DMS53 treated with DMSO at 0.1 percent for 48 hours (cell line): ENCODE results near the gene CCDC83.

Experiments
- DNase-seq: peaks from one replicate; lab custom pipeline; 2025; ENCODE audit not compliant: unreplicated experiment; lab: John Stamatoyannopoulos, UW

CCDC83 gene

GRCh38 chr11:85855341-85855656, at the start of gene CCDC83:
Gene CCDC83, plus strand, starts transcription at chr11:85855383. Its CDS starts 9,741 bp downstream, at chr11:85865124.
- no peak for DNase-seq

DNA sequence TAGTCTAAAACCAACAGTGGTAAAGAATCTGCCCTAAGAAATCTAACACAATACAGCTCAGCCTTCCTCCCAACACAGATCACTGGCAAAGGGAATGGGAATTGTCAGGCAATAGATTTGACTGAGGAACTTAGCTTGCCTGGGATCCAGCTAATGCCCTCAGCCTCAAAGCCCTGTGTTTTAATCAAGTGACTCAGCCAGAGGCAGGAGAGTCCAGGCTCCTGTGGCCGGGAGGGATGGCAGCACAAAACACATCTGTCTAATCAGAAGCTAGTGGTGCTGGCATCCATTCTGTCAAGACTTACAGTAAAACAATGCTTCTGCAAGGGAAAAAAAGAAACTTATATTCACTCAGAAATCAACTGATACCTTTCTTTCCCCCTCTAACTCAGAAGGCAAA, 49.8 kb upstream of the CCDC83 start:
- DNase-seq: no peak

DNA sequence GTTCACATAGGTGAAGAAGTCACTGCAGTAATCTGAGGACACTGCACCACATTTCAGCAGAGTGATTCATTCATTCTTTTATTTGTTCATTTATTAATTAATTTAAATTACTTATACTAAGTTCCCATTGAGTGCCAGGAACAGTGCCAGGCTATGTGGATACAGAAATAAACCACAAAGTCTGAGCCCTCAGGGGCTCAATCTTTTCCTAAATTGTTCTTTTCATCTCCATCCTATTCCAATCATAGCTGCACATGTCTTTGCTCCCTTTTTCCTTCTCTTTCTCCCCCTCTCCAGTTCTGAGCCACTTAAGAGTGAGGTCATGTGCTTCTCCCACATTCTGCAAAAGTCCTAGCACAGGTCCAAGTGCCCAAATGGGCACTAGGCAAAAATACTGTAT, 49.2 kb upstream of the CCDC83 start:
- DNase-seq: no peak

DNA sequence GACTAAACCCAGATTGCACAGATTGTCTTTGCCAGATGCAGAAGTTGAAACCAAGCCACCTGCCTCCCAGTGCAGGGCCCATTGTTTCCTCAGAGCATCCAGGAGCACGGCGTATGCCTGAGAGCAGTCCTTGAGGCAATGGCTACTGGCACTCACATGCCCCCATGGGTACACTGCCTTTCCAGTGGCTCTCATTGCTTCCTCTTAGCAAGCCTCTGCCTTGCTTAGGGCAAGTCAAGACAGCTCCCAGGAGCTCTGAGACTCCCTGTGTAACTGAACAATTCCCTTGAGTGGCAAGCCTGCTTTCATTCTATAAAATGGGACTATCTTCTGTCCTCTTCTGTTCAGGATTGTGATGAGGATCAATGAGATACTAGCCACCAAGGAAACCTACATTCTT, 48.3 kb upstream of the CCDC83 start:
- DNase-seq: no peak

- no peak for DNase-seq
Observed at GRCh38 chr11:85809191-85809590, 46.0 kb upstream of the CCDC83 start.

- DNase-seq: no peak
Observed at GRCh38 chr11:85809863-85810262, 45.3 kb upstream of the CCDC83 start.

DNA sequence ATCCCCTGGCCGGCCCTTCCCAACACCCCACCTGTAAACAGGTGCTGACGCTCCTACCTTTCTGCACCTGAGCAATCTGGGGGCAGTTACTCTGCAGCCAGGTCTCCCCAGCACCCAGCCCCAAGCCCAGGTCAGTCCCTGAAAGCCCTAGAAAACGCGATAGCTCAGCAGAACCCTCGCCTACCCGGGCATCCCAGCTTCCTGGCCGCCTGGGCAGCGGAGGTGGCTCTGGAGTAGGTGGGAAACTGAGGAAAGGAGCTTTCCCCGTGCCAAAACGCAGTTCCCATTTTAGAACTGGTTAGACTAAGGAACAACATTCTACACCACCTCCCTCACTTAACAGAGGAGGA, 44.7 kb upstream of the CCDC83 start:
- DNase-seq: no peak

- DNase-seq: peak; percentile 85
Observed at GRCh38 chr11:85810871-85811611, 44.1 kb upstream of the CCDC83 start, which contains the start of gene SYTL2. Gene SYTL2, minus strand, starts transcription at chr11:85811141. Its CDS starts 53,416 bp downstream, at chr11:85757725.

DNA sequence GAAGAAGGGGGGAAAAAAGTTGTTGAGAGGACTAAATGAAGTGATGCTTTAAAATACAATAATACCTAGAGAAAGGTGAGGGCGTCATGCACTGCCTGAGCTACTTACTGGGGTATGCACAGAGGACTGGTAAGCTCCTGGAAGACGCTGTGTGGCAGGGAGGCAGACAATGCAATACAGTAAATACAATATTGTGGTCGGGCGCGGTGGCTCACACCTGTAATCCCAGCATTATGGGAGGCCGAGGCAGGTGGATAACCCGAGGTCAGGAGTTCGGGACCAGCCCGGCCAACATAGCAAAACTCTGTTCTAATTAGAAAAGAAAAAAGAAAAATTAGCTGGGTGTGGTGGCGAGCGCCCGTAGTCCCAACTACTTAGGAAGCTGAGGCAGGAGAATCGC, 43.6 kb upstream of the CCDC83 start:
- DNase-seq: no peak

DNA sequence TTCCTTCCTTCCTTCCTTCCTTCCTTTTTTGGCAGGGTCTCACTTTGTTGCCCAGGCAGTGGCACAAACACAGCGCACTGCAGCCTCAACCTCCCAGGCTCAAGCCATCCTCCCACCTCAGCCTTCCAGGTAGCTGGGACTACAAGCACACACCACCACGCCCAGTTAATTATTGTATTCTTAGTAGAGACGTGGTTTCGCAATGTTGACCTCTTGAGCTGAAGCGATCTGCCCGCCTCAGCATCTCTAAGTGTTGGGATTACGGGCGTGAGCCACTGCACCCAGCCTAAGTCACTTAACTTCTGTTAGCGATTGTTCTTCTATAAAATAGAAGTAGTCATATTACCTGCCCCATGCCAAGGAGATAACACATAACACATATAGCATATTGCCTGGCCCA, 41.5 kb upstream of the CCDC83 start:
- no peak for DNase-seq

- no peak for DNase-seq
Observed at GRCh38 chr11:85815186-85815931, 39.8 kb upstream of the CCDC83 start.

GRCh38 chr11:85819441-85819840, 35.7 kb upstream of the CCDC83 start:
- no peak for DNase-seq

DNA sequence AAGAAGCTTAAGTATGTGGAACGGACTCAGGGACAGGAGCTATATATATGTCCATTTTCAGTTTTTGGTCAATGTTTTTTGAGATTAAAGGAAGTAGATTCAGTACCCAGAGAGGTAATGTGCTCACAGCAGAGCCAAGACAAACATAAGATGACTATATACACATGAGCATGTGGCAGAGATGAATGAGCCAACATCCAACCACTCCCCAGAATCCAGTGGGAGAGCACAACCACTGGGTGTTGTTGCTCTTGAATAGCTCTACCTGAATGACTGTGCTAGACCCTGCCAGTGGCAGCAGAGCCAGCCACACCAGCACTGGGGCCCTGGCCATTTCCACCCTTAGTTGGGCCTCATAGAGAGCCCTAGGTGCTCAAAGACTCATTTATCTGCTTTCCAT, 33.5 kb upstream of the CCDC83 start:
- peak; percentile 56 for DNase-seq

DNA sequence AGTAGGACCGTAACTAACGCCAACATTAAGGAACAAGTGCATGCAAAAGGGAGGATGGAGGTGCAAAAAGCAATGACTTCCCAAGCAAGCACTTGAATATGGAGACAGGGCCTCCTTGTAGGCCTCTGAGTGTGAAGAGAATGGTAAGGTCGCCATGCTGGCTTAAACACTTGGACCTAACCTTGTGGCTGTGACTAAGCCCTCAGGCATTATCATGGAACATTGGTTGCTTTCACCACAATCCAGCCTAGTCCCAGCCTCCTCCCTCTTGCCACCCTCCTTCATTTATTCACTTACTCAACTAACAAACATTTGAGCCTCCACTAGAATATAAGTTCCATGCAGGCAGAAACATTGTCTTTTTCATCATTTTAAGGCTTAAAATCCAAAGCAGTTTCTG, 32.4 kb upstream of the CCDC83 start:
- DNase-seq: no peak

DNA sequence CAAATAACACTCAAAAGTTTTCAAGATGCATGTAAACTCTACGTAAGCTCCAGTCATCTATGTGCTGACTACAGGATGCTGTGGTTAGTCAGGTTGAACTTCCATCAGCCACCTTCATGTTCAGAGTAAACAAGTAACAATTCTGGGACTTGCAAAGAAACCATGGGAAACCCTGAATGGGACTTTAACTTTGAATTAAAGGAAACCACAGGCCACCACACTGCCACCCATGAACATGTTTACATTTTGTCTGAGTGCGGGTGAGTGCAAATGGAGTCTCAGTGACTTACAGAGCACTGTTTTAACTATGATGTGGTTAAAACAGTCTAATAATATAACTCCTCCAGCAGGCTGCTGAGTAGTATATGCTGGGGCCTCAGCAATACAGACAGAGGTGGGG, 31.4 kb upstream of the CCDC83 start:
- no peak for DNase-seq

GRCh38 chr11:85825616-85826015, 29.6 kb upstream of the CCDC83 start:
- no peak for DNase-seq

DNA sequence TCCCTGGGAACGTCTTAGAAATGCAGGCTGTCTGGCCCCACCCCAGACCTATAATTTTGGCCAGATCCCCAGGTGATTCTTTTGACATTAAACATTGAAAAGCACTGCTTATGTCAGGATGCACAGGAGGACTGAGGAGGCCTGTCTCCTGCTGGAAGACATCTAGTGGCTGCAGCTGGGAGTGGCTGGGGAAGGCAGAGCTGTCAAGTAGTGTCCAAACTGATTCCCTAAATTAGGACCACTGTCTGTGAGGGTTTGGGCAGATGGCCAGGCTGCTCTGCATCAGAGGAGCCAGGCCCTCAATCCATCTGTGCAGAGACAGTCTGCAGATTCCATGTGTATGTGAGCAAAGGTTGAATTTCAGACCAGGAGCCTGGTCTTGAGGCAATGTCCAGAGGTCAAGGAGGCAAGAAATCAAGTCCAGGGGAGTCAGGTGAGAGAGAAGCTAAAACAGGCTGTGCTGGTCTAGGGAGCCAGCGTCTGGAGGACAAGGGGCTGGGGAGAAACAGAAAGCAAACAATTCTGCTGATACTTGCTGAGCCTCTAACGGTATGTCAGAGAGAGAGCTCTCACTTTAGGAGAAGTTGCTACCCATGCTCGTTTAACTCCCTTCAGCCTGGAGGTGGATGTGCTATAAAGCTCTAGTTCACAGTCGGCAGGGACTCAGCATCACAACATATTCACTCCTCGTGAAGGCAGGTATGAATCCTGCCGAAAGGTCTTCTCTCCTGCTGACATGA, 28.9 kb upstream of the CCDC83 start:
- peak; percentile 42 for DNase-seq

DNA sequence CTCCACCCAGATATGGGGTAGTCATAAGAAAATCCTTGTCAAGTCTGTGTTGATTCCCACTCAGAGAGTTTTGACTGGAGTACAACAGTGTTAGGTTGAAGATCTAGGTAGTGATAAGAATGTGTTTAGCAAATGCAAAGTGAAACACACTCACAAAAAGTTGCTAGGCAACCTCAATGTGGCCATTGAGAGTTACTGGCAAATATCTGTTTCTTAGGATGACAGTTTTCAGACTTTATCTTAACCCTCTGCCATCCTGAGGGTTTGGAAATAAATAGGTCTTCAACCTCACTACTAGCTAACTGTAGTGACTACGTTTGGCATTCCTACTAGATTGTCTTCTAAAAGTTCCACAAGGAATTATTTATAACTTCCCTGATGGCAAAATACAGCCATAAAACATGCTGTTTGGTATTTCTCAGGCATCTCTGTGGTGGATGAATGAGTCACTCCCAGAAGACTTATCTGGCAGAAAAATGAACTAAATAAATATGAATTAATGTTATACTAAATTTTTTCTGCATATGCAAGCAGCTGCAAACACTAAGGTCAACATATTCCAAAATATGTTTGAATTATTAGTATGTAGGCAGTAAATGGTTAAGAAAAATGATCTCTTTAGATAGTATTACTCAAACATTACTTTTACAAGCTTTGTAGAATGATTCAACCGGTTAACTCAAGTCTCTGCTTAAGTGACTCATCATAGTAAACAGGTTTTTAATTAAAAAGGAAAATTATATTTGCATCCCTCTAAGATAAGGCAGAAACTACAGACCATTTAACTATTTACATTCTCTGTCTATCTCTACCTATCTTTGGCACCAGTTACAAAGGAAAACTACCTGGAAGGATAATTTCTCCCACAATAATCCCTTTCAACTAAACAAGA, 27.2 kb upstream of the CCDC83 start:
- peak; percentile 86 for DNase-seq

DNA sequence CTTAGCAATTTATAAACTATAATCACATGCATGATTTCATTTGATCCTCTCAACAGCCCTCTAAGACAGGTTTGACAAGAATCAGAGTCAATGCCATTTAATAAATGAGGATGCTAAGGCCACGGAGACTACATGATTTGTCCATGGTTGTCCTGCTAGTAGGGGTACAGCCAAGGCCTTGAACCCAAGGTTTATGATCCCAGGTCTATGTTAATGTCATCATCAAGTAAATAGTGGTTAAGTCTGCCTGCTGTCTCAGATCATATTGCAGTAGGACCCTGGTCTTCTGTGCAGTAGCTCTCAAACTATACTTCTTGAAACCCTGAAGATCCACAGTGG, 26.6 kb upstream of the CCDC83 start:
- no peak for DNase-seq

DNA sequence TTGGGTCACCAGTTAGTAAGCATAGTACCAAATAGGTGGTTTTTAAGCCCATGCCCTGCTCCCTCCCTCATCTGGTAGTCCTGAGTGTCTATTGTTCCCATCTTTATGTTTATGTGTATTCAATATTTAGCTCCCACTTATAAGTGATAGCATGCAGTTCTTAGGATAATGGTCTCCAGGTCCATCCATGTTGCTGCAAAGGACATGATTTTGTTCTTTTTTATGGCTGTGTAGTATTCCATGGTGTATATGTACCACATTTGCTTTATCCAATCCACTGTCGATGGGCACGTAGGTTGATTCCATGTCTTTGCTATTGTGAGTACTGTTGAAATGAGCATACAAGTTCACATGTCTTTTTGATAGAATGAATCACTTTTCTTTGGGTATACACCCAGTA, 26.0 kb upstream of the CCDC83 start:
- DNase-seq: no peak

DNA sequence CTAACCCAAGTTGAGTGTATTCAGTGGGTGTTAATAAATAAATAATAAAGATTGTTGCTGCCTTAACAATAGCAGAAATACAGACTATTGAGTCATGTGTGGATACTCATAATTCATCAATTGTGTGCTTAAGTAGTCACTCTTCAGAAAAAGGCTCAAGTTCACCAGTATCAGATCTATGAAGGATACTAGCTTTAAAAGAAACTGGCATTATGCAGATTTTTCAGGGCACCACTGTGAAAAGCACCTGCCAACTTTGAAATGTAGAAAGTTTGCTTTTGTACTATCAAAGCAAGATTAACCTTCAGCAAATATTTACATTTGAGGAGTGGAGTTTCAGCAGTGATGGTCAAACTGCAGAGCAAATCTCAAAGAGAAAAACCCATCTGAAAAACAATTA, 24.1 kb upstream of the CCDC83 start:
- peak; percentile 97 for DNase-seq
